K562 (cell line): ENCODE results near the gene DHX35. TPM values are rescaled to one million over a fixed set of nuclear protein-coding genes. Genes with fewer than 3 reads are reported as not detected.

Source experiments
- ARNT ChIP-seq, 2 experiments: fragments of 450-650 bp; IDR thresholded peaks; 2 replicates each; pipeline ENCODE4 v1.6.1; 2016; ENCODE audit warnings: mild to moderate bottlenecking in 1 of 2
- CBX5 ChIP-seq: IDR thresholded peaks from 2 replicates; pipeline ENCODE4 v1.6.1; 2014; ENCODE audit warnings: low read depth, borderline replicate concordance
- DACH1 ChIP-seq: fragments of 450-650 bp; IDR thresholded peaks from 2 replicates; pipeline ENCODE4 v1.6.1; 2018; ENCODE audit not compliant: partially characterized antibody
- GABPA ChIP-seq: fragments of 200-800 bp; sonication (Bioruptor generic); conservative IDR thresholded peaks from 2 replicates; pipeline ENCODE4 v1.6.1; 2016; ENCODE audit warnings: low read depth, missing genetic modification characterization, missing compliant biosample characterization
- HIVEP1 ChIP-seq: fragments of 250-450 bp; sonication (Bioruptor Pico); IDR thresholded peaks from 2 replicates; pipeline ENCODE4 v1.4.0; 2020; ENCODE audit warnings: mild to moderate bottlenecking
- HNRNPH1 ChIP-seq: fragments of 200-400 bp; formaldehyde crosslinking; optimal IDR thresholded peaks from 2 replicates; pipeline ENCODE3; 2017; ENCODE audit warnings: low read depth, mild to moderate bottlenecking, low read length, moderate library complexity
- ILF3 ChIP-seq: fragments of 450-650 bp; IDR thresholded peaks from 2 replicates; pipeline ENCODE4 v1.6.1; 2018; ENCODE audit warnings: antibody characterized with exemption, mild to moderate bottlenecking, moderate library complexity, borderline replicate concordance
- JUND ChIP-seq, 2 experiments: IDR thresholded peaks; 2 replicates in 1 of 2; 3 replicates in 1 of 2; pipeline ENCODE4 v1.6.1; 2011; ENCODE audit warnings: borderline replicate concordance in 2 of 2, low read depth in 2 of 2, low read length in 2 of 2, improper control_type of control experiment in 1 of 2, missing biosample characterization in 1 of 2, missing genetic modification characterization in 1 of 2, missing genetic modification reagents in 1 of 2
- KLF10 ChIP-seq: fragments of 250-450 bp; sonication (Bioruptor Pico); IDR thresholded peaks from 2 replicates; pipeline ENCODE4 v1.6.1; 2021; ENCODE audit warnings: matching md5 sums
- KLF16 ChIP-seq: IDR thresholded peaks from 2 replicates; pipeline ENCODE4 v1.6.1; 2016; ENCODE audit warnings: antibody characterized with exemption
- L3MBTL2 ChIP-seq: fragments of 450-650 bp; IDR thresholded peaks from 2 replicates; pipeline ENCODE4 v1.6.1; 2016; ENCODE audit warnings: mild to moderate bottlenecking, moderate library complexity
- MBD1 ChIP-seq: fragments of 250-450 bp; sonication (Bioruptor Pico); IDR thresholded peaks from 2 replicates; pipeline ENCODE4 v1.8.0; 2022; ENCODE audit warnings: inconsistent platforms
- MITF ChIP-seq: IDR thresholded peaks from 2 replicates; pipeline ENCODE4 v1.6.1; 2014; ENCODE audit warnings: antibody characterized with exemption
- NR1H2 ChIP-seq: sonication (generic); formaldehyde crosslinking; IDR thresholded peaks from 2 replicates; pipeline ENCODE4 v1.4.0; 2020; ENCODE audit warnings: mild to moderate bottlenecking, missing genetic modification reagents
- NR2C1 ChIP-seq, 2 experiments: fragments of 450-650 bp; IDR thresholded peaks; 2 replicates each; pipeline ENCODE4 v1.6.1; 2017; ENCODE audit warnings: mild to moderate bottlenecking in 2 of 2, antibody characterized with exemption in 1 of 2, inconsistent platforms in 1 of 2, missing compliant biosample characterization in 1 of 2, missing genetic modification characterization in 1 of 2
- POU5F1 ChIP-seq: fragments of 150-350 bp; IDR thresholded peaks from 2 replicates; pipeline ENCODE4 v1.6.1; 2014; ENCODE audit warnings: borderline replicate concordance, low read length, low read depth, mild to moderate bottlenecking; ENCODE audit not compliant: partially characterized antibody
- RAD21 ChIP-seq, 2 experiments: fragments of 250-450 bp in 1 of 2; fragments of 450-650 bp in 1 of 2; sonication (Bioruptor Pico) in 1 of 2; formaldehyde crosslinking in 1 of 2; IDR thresholded peaks in 1 of 2; conservative IDR thresholded peaks in 1 of 2; 2 replicates each; pipeline versions ENCODE4 v1.4.0 to v1.8.0; 2020 to 2022; ENCODE audit warnings: mild to moderate bottlenecking in 2 of 2, moderate library complexity in 1 of 2
- RAD51 ChIP-seq: fragments of 450-650 bp; IDR thresholded peaks from 2 replicates; pipeline ENCODE4 v1.7.1; 2016; ENCODE audit warnings: low read depth, mild to moderate bottlenecking, borderline replicate concordance
- SMARCA4 ChIP-seq: fragments of 450-650 bp; IDR thresholded peaks from 2 replicates; pipeline ENCODE4 v1.6.1; 2016
- SNRNP70 ChIP-seq: fragments of 200-400 bp; formaldehyde crosslinking; optimal IDR thresholded peaks from 2 replicates; pipeline ENCODE3; 2017; ENCODE audit warnings: low read depth, low read length
- STAG1 ChIP-seq: sonication (generic); formaldehyde crosslinking; IDR thresholded peaks from 2 replicates; pipeline ENCODE4 v1.5.0; 2020; ENCODE audit warnings: missing genetic modification reagents, borderline replicate concordance
- THAP12 ChIP-seq: fragments of 250-450 bp; sonication (Bioruptor Pico); IDR thresholded peaks from 2 replicates; pipeline ENCODE4 v1.9.0; 2021; ENCODE audit warnings: mild to moderate bottlenecking, inconsistent platforms
- ZC3H4 ChIP-seq: sonication (generic); formaldehyde crosslinking; IDR thresholded peaks from 2 replicates; pipeline ENCODE4 v1.9.0; 2021; ENCODE audit warnings: missing genetic modification reagents, borderline replicate concordance
- ZNF212 ChIP-seq: fragments of 450-650 bp; formaldehyde crosslinking; IDR thresholded peaks from 2 replicates; pipeline ENCODE4 v1.4.0; 2020; ENCODE audit warnings: mild to moderate bottlenecking
- ZNF644 ChIP-seq: fragments of 200-800 bp; sonication (Bioruptor generic); IDR thresholded peaks from 2 replicates; pipeline ENCODE4 v1.6.1; 2016; ENCODE audit warnings: low read depth, missing genetic modification characterization, missing compliant biosample characterization
- polyA plus RNA-seq, 8 experiments: library from polyadenylated mRNA; depleted of rRNA in 4 of 8; stranded (reverse) in 5 of 8; unstranded in 3 of 8; fragments of >200 nt; fragmentation: Nextera tagmentation in 2 of 8; fragmentation: Illumina TruSeq in 1 of 8; extraction: Ambion mirVana in 2 of 8; extraction: Trizol in 1 of 8; gene quantifications; 2 replicates each; pipeline versions ENCODE4 v1.2.1 to v1.2.3, GENCODE V29; 2011 to 2014; ENCODE audit warnings: inconsistent platforms in 1 of 8, missing spikeins in 1 of 8
- total RNA-seq, 7 experiments: library from RNA; depleted of rRNA in 6 of 7; stranded (reverse); fragments of >200 nt in 6 of 7; fragmentation: Illumina TruSeq in 2 of 7; extraction: Trizol in 2 of 7; gene quantifications; 2 replicates each; pipeline versions ENCODE4 v1.2.1 to v1.2.3, GENCODE V29; 2011 to 2021; ENCODE audit warnings: low replicate concordance in 1 of 7

Gene DHX35
- total and polyA plus RNA-seq, 9 of the 15 experiments (the other 6 are each of a cell fraction or from before 2014, with no cell fraction given): 6.5 to 25.6 (median 16.9) TPM

GRCh38 chr20:38947931-38948362 is 14.2 kb upstream of the DHX35 start (continued):
- TF ChIP-seq HIVEP1 (CRISPR knock-in tag): no peak
- TF ChIP-seq NR2C1 (IDR thresholded peaks at IDR 0.05): peak; percentile 65
- TF ChIP-seq NR2C1 (tag; IDR thresholded peaks at IDR 0.05): peak; percentile 42; the same call in 1 of the 2 replicates
- no peak for TF ChIP-seq RAD21 (CRISPR knock-in tag; conservative IDR thresholded peaks at IDR 0.05 in 1 of 2, IDR thresholded peaks at IDR 0.05 in 1 of 2)
- TF ChIP-seq SNRNP70: no peak
- TF ChIP-seq KLF16: peak; percentile 100
- TF ChIP-seq SMARCA4: peak; percentile 98
- TF ChIP-seq DACH1: peak; percentile 54
- TF ChIP-seq POU5F1: no peak
- TF ChIP-seq ARNT (IDR thresholded peaks at IDR 0.05): peak; percentile 93 to 99; a peak in 3 of 4 replicates
- TF ChIP-seq STAG1 (CRISPR knock-in tag): no peak
- no peak for TF ChIP-seq NR1H2
- no peak for TF ChIP-seq ILF3
- peak; percentile 92; the same call in 1 of the 2 replicates for TF ChIP-seq ZNF644
- TF ChIP-seq THAP12: no peak
- TF ChIP-seq RAD51: peak; percentile 42; the same call in 1 of the 2 replicates
- TF ChIP-seq CBX5: no peak
- TF ChIP-seq KLF10 (CRISPR knock-in tag): no peak
- TF ChIP-seq GABPA (tag): no peak
- no peak for TF ChIP-seq ZC3H4 (CRISPR knock-in tag)
- TF ChIP-seq JUND (IDR thresholded peaks at IDR 0.05; ENCODE audit: borderline replicate concordance, low read depth, low read length): peak; percentile 65
- TF ChIP-seq JUND (tag; IDR thresholded peaks at IDR 0.05; ENCODE audit: borderline replicate concordance, low read depth, low read length): no peak; the same call in 2 of the 3 replicates
- peak; percentile 81; the same call in 1 of the 2 replicates for TF ChIP-seq MITF
- peak; percentile 70; the same call in 1 of the 2 replicates for TF ChIP-seq L3MBTL2
- TF ChIP-seq MBD1 (CRISPR knock-in tag): no peak
- no peak for TF ChIP-seq HNRNPH1
- TF ChIP-seq ZNF212 (CRISPR knock-in tag): no peak
